Osteoblast (primary cell): Measurements from ENCODE around the gene PROX1. TPM values are rescaled to one million over a fixed set of nuclear protein-coding genes. Genes with fewer than 3 reads are reported as not detected.

Experiments
- DNase-seq: peaks from one replicate; pipeline ENCODE4 v3.0.0; 2011; ENCODE audit warnings: low spot score, mixed read lengths; ENCODE audit not compliant: insufficient read length; ENCODE audit errors: missing footprints
- H2AFZ ChIP-seq: 2 replicates; pipeline ENCODE4 v1.6.0; 2011; ENCODE audit warnings: mild to moderate bottlenecking, low read length
- H3K27ac ChIP-seq: 2 replicates; pipeline ENCODE4 v1.5.1; 2011; ENCODE audit warnings: mild to moderate bottlenecking, low read depth, low read length, moderate library complexity
- H3K27me3 ChIP-seq: 2 replicates; pipeline ENCODE4 v1.6.0; 2012; ENCODE audit warnings: mild to moderate bottlenecking, control low read depth, inconsistent platforms, low read length, moderate library complexity; ENCODE audit not compliant: insufficient read depth
- H3K36me3 ChIP-seq: 2 replicates; pipeline ENCODE4 v1.5.1; 2011; ENCODE audit warnings: mild to moderate bottlenecking, low read length, control low read depth, moderate library complexity; ENCODE audit not compliant: insufficient read depth
- H3K4me1 ChIP-seq: 2 replicates; pipeline ENCODE4 v1.5.1; 2011; ENCODE audit warnings: mild to moderate bottlenecking, low read length, control low read depth, moderate library complexity; ENCODE audit not compliant: insufficient read depth
- H3K4me2 ChIP-seq: 2 replicates; pipeline ENCODE4 v1.6.0; 2011; ENCODE audit warnings: mild to moderate bottlenecking, low read length; ENCODE audit not compliant: insufficient read depth
- H3K4me3 ChIP-seq: fragments of 200-600 bp; sonication (generic); 3 replicates; pipeline ENCODE4 v1.5.1; 2012; ENCODE audit warnings: mild to moderate bottlenecking, low read length, inconsistent platforms; ENCODE audit not compliant: insufficient read depth
- H3K79me2 ChIP-seq: 2 replicates; pipeline ENCODE4 v1.6.0; 2012; ENCODE audit warnings: mild to moderate bottlenecking, low read length, control low read depth, inconsistent platforms; ENCODE audit not compliant: insufficient read depth
- H3K9me3 ChIP-seq: 2 replicates; pipeline ENCODE4 v1.5.1; 2011; ENCODE audit warnings: low read depth, low read length, control low read depth
- H4K20me1 ChIP-seq: 2 replicates; pipeline ENCODE4 v1.6.0; 2012; ENCODE audit warnings: mild to moderate bottlenecking, low read length, control low read depth; ENCODE audit not compliant: insufficient read depth
- total RNA-seq: library from RNA; depleted of rRNA; stranded (reverse); fragments of >200 nt; gene quantifications from 2 replicates; pipeline ENCODE4 v1.2.3, GENCODE V29; 2012
- TF ChIP-seq, protein P1 (sequence below): IDR thresholded peaks from 2 replicates; pipeline ENCODE4 v1.5.1; 2011; ENCODE audit warnings: mild to moderate bottlenecking, low read depth, low read length, moderate library complexity; ENCODE audit errors: extremely low read depth

The PROX1 gene
- total RNA-seq, 1 donor: under 0.01 TPM

DNA sequence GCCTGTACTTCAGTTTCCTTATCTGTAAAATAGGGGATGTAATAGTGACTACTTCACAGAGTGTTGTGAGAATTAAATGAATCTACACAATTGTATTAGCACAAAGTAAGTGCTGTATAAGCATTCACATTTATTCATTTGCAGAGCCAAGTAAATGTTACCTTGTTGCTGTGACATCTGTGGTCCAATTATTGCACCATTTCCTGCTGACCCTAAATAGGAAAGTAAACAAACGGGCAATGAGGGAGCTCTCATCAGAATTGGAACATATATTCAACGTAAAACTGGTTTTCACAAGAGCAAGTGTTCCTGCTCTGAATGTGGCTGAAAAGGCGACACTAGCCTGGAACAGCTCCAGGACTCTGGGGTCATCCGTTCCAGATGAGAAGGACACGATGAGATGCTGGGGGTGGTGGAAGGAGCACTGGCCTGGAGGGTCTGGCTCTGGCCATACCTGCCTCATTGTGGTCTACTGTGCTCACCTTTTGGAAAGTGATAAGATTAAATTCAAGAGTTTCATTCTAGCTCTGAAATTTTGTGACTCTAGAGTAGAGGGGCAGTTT lies 34.5 kb downstream of the PROX1 start:
- no peak overlapping the region for H3K4me2 ChIP-seq
- no peaks in the 10 kb centered on the region for H3K36me3 ChIP-seq
- H2AFZ ChIP-seq: no peak overlapping the region
- H3K27me3 ChIP-seq: no peaks in the 10 kb centered on the region
- no peaks in the 10 kb centered on the region for H3K4me1 ChIP-seq
- DNase-seq: no peak
- H4K20me1 ChIP-seq: no peaks in the 10 kb centered on the region
- no peaks in the 10 kb centered on the region for H3K9me3 ChIP-seq
- H3K79me2 ChIP-seq: no peaks in the 10 kb centered on the region
- no peak overlapping the region for H3K27ac ChIP-seq
- H3K4me3 ChIP-seq: no peak overlapping the region
- TF ChIP-seq, protein P1, sequence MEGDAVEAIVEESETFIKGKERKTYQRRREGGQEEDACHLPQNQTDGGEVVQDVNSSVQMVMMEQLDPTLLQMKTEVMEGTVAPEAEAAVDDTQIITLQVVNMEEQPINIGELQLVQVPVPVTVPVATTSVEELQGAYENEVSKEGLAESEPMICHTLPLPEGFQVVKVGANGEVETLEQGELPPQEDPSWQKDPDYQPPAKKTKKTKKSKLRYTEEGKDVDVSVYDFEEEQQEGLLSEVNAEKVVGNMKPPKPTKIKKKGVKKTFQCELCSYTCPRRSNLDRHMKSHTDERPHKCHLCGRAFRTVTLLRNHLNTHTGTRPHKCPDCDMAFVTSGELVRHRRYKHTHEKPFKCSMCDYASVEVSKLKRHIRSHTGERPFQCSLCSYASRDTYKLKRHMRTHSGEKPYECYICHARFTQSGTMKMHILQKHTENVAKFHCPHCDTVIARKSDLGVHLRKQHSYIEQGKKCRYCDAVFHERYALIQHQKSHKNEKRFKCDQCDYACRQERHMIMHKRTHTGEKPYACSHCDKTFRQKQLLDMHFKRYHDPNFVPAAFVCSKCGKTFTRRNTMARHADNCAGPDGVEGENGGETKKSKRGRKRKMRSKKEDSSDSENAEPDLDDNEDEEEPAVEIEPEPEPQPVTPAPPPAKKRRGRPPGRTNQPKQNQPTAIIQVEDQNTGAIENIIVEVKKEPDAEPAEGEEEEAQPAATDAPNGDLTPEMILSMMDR: no peak

DNA sequence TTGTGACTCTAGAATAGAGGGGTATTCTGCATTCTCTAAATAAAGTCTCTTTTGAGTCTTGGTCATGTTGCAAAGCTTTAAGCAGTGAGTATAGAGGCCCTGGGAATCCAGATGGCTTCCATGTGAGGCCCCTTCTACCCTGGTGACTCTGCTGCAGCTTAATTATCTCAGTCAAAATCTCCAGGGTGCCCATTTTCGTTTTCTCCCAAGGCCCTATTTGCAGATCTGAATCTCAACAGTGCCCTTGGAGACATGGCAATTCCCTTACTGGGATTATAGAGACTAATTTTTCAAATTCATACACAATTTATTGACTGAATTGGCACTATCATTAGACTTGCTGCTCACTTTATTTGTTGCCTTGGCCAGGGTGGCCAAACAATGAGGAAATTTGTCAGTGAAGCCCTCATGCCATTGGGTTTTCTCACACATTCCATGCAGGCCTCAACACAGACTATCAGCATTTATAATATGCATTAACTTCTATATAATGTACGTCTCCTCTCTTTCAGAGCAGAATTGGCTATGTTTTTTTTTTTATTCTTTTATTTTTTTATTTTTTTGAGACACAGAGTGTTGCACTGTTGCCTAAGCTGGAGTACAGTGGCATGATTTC lies 35.1 kb downstream of the PROX1 start:
- no peaks in the 10 kb centered on the region for H3K79me2 ChIP-seq
- H3K36me3 ChIP-seq: no peaks in the 10 kb centered on the region
- no peaks in the 10 kb centered on the region for H3K4me1 ChIP-seq
- no peaks in the 10 kb centered on the region for H3K27me3 ChIP-seq
- no peak overlapping the region for H2AFZ ChIP-seq
- DNase-seq: no peak
- H3K4me2 ChIP-seq: no peak overlapping the region
- H4K20me1 ChIP-seq: no peaks in the 10 kb centered on the region
- H3K4me3 ChIP-seq: no peak overlapping the region
- TF ChIP-seq, protein P1: no peak
- no peak overlapping the region for H3K27ac ChIP-seq
- H3K9me3 ChIP-seq: no peaks in the 10 kb centered on the region

DNA sequence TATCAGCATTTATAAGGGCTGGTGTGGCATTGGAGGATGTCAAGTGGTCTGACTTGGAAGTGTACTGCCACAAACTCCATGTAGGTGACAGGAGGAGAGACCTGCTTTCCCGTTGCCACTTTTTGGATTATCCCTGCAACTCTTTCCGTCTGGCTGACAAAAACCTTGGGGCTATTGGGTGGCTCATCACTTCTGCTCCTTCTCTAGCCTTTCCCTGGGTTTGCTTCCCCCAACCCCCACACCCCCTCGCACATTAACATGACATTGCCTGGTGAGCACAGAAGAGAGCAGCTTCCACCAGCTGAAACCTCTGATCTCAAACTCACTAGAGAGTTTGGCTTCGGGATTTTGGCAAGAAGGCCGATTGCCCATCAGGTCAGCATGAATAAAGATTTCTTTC lies 39.2 kb downstream of the PROX1 start:
- H3K27ac ChIP-seq: no peak overlapping the region
- H3K36me3 ChIP-seq: no peaks in the 10 kb centered on the region
- no peaks in the 10 kb centered on the region for H4K20me1 ChIP-seq
- TF ChIP-seq, protein P1: no peak
- H3K27me3 ChIP-seq: no peaks in the 10 kb centered on the region
- no peaks in the 10 kb centered on the region for H3K9me3 ChIP-seq
- H3K4me1 ChIP-seq: no peaks in the 10 kb centered on the region
- no peaks in the 10 kb centered on the region for H3K79me2 ChIP-seq
- DNase-seq: no peak
- H3K4me3 ChIP-seq: no peak overlapping the region
- no peak overlapping the region for H2AFZ ChIP-seq
- no peak overlapping the region for H3K4me2 ChIP-seq

DNA sequence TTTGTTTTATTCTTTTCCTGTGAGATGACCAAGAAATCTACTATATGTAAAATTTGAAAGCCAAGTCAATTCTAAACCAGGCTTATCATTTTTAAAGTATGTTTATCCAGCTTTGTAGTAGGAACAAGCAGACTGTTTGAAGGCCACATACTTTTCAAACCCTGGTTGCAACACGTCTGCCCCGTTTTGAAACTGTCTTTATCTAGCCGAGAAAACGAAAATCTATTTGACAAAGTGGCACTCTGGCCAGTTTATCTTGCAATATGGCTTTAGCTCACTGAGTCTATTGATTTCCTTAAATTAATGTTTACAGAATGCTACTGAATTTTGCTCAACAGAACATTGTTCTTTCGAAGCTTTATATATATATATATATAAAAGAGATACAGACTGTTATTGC lies 39.7 kb downstream of the PROX1 start:
- Histone ChIP-seq H2AFZ (no peak overlapping the region), H3K4me2 (no peak overlapping the region), H3K4me3 (no peak overlapping the region), H3K9me3 (no peaks in the 10 kb centered on the region), H4K20me1 (no peaks in the 10 kb centered on the region), H3K4me1 (no peaks in the 10 kb centered on the region), H3K27me3 (no peaks in the 10 kb centered on the region), H3K36me3 (no peaks in the 10 kb centered on the region), H3K79me2 (no peaks in the 10 kb centered on the region), H3K27ac (no peak overlapping the region)
- TF ChIP-seq, protein P1: no peak
- no peak for DNase-seq
